Measurements from ENCODE around the gene CPNE9.
"Not testable (repeated sequence)": the region's sequence is repeated elsewhere in the genome, so short reads cannot be mapped to it uniquely, and the experiment has no call there.

Gene CPNE9

GRCh38 chr3:9746330-9746729, 42.7 kb downstream of the CPNE9 start:
- peak; percentile 32 for DNase-seq (ENCODE audit: low read depth, low spot score)

- DNase-seq (ENCODE audit: low read depth, low spot score), result no peak
These were observed 43.6 kb downstream of the CPNE9 start for GRCh38 chr3:9747267-9747666.

GRCh38 chr3:9748031-9748430, 44.4 kb downstream of the CPNE9 start:
- no peak for DNase-seq (ENCODE audit: low read depth, low spot score)

- DNase-seq (ENCODE audit: low read depth, low spot score), result no peak
These were observed 45.6 kb downstream of the CPNE9 start for GRCh38 chr3:9749296-9749644.

- peak; percentile 97 for DNase-seq (ENCODE audit: low read depth, low spot score)
These were observed 46.3 kb downstream of the CPNE9 start, which contains the start of gene OGG1 for GRCh38 chr3:9749645-9750555. Gene OGG1 (plus strand): TSS chr3:9749952. CDS start chr3:9750287, 335 bp downstream.

GRCh38 chr3:9750556-9751411, 47.2 kb downstream of the CPNE9 start:
- DNase-seq (ENCODE audit: low read depth, low spot score), result no peak

GRCh38 chr3:9754678-9755077, 51.0 kb downstream of the CPNE9 start:
- DNase-seq (ENCODE audit: low read depth, low spot score), result no peak

- DNase-seq (ENCODE audit: low read depth, low spot score), result no peak
These were observed 53.8 kb downstream of the CPNE9 start for GRCh38 chr3:9757427-9757826.

GRCh38 chr3:9760779-9761505, 57.3 kb downstream of the CPNE9 start:
- DNase-seq (ENCODE audit: low read depth, low spot score), result no peak

GRCh38 chr3:9761919-9762318, 58.3 kb downstream of the CPNE9 start:
- no peak for DNase-seq (ENCODE audit: low read depth, low spot score)

GRCh38 chr3:9762871-9763270, 59.2 kb downstream of the CPNE9 start:
- DNase-seq (ENCODE audit: low read depth, low spot score), result no peak

- DNase-seq (ENCODE audit: low read depth, low spot score), result no peak
These were observed 62.2 kb downstream of the CPNE9 start for GRCh38 chr3:9765865-9766264.

- DNase-seq (ENCODE audit: low read depth, low spot score), result no peak
These were observed 63.8 kb downstream of the CPNE9 start for GRCh38 chr3:9767418-9767817.

GRCh38 chr3:9768141-9768775, 64.6 kb downstream of the CPNE9 start:
- no peak for DNase-seq (ENCODE audit: low read depth, low spot score)

GRCh38 chr3:9769012-9769411, 65.4 kb downstream of the CPNE9 start:
- no peak for DNase-seq (ENCODE audit: low read depth, low spot score)

GRCh38 chr3:9769426-9770275, 66.0 kb downstream of the CPNE9 start, which contains the start of gene CAMK1:
Gene CAMK1 (minus strand): TSS chr3:9769947. CDS start chr3:9767749, 2,198 bp downstream.
- DNase-seq (ENCODE audit: low read depth, low spot score), result no peak

- no peak for DNase-seq (ENCODE audit: low read depth, low spot score)
These were observed 66.7 kb downstream of the CPNE9 start for GRCh38 chr3:9770276-9770812.

- not testable (repeated sequence) for DNase-seq (ENCODE audit: low read depth, low spot score)
These were observed 67.4 kb downstream of the CPNE9 start for GRCh38 chr3:9771007-9771406.

GRCh38 chr3:9776896-9777693, 73.5 kb downstream of the CPNE9 start:
- DNase-seq (ENCODE audit: low read depth, low spot score), result no peak

Measured in smooth muscle cell of the brain vasculature (primary cell).